Measurements from ENCODE around the gene TTC28.

Gene TTC28

GRCh38 chr22:27959335-27960090 lies 720.1 kb downstream of the TTC28 start:
- DNase-seq: no peak
- no peaks in the 10 kb centered on the region for H3K9me3 Mint-ChIP-seq
- ATAC-seq: no peak
- no peak overlapping the region for H3K27ac Mint-ChIP-seq
- no peaks in the 10 kb centered on the region for H3K4me1 Mint-ChIP-seq
- H3K36me3 Mint-ChIP-seq (ENCODE audit: low read depth): no peaks in the 10 kb centered on the region
- H3K4me3 Mint-ChIP-seq: no peak overlapping the region
- no peaks in the 10 kb centered on the region for H3K27me3 Mint-ChIP-seq

DNA sequence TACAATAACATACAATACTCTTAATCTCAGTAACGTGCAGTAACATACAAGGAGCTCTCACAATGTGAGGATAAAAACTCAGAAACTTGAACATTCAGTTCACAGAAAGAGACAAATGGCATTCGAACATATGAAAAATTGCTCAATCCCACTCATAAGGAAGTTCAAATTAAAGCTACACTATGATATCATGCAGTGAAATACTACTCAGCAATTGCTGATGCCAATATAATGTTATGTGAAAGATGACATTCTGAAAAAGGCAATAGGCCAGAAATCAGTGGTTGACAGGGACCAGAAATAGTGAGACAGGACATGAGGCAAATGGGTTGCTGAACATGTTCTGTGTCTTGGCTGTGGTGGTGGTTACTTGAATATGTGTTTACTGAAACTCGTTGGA lies 726.9 kb downstream of the TTC28 start:
- H3K9me3 Mint-ChIP-seq: no peaks in the 10 kb centered on the region
- ATAC-seq (no peak), DNase-seq (no peak)
- no peak overlapping the region for H3K27ac Mint-ChIP-seq
- H3K4me1 Mint-ChIP-seq: no peaks in the 10 kb centered on the region
- no peaks in the 10 kb centered on the region for H3K27me3 Mint-ChIP-seq
- no peak overlapping the region for H3K4me3 Mint-ChIP-seq
- no peaks in the 10 kb centered on the region for H3K36me3 Mint-ChIP-seq (ENCODE audit: low read depth)

- H3K27ac Mint-ChIP-seq: no peak overlapping the region
- H3K4me3 Mint-ChIP-seq: no peak overlapping the region
- H3K9me3 Mint-ChIP-seq: no peaks in the 10 kb centered on the region
- ATAC-seq (no peak), DNase-seq (no peak)
- no peaks in the 10 kb centered on the region for H3K36me3 Mint-ChIP-seq (ENCODE audit: low read depth)
- H3K4me1 Mint-ChIP-seq: no peaks in the 10 kb centered on the region
- no peaks in the 10 kb centered on the region for H3K27me3 Mint-ChIP-seq
These were observed 727.5 kb downstream of the TTC28 start for GRCh38 chr22:27952091-27952490.

DNA sequence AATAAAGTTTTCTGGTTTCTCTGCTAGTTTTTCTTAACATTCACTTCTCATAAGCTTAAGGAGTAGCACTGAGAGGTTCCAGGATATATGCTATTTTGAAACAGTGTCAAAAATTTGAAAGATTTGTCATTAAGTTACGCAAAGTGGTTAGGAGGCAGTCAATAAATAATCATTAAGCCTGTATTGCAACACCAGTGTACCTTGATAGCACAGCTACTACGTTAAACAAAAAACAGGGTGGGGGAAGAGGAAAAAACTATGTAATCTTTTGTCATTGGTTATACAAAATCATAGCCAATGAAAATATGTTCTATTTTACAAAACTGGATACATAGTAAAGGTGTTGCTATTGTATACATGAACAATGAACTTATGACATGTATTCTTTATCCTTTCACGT lies 730.2 kb downstream of the TTC28 start:
- Mint-ChIP-seq H3K4me3 (no peak overlapping the region), H3K9me3 (no peaks in the 10 kb centered on the region), H3K27ac (no peak overlapping the region), H3K4me1 (no peaks in the 10 kb centered on the region), H3K36me3 (ENCODE audit: low read depth) (no peaks in the 10 kb centered on the region), H3K27me3 (no peaks in the 10 kb centered on the region)
- DNase-seq (no peak), ATAC-seq (no peak)

DNA sequence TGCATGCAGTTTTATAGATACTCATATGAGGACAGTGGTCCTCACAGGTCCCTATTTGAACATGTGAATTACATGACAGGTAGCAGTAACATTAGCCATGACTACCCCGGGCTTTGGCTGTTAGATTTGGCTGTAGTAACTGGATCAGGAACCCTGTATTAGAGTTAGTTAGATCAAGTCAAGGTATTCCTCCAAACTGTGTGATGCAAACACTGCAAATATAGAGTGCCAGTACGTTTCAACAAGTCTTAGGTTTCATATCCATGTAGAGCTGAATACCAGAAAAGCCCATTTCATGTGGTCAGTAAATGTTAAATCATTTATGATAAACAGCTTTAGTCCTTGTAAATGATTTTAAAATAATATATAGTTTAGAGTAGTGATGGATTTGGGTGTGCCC lies 731.1 kb downstream of the TTC28 start:
- no peak for ATAC-seq
- Mint-ChIP-seq H3K9me3 (no peaks in the 10 kb centered on the region), H3K36me3 (ENCODE audit: low read depth) (no peaks in the 10 kb centered on the region), H3K4me1 (no peaks in the 10 kb centered on the region), H3K27me3 (no peaks in the 10 kb centered on the region), H3K27ac (no peak overlapping the region), H3K4me3 (no peak overlapping the region)
- no peak for DNase-seq

DNA sequence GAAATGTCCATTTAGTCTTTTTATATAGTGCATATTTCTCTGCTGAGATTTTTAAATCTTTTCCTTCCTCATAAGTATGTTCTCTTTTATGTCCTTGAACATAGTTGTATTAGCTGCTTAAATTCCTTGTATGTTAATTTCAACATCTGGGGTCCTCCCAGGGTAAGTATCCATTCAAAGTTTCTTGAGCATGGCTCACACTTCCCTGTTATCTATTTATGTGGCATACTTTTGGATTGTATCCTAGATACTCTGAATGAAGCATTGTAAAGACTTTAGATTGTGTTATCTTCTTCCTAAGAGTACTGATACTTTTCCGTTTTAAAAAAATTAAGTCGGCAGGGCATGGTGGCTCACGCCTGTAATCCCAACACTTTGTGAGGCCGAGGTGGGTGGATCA lies 732.2 kb downstream of the TTC28 start:
- no peaks in the 10 kb centered on the region for H3K9me3 Mint-ChIP-seq

DNA sequence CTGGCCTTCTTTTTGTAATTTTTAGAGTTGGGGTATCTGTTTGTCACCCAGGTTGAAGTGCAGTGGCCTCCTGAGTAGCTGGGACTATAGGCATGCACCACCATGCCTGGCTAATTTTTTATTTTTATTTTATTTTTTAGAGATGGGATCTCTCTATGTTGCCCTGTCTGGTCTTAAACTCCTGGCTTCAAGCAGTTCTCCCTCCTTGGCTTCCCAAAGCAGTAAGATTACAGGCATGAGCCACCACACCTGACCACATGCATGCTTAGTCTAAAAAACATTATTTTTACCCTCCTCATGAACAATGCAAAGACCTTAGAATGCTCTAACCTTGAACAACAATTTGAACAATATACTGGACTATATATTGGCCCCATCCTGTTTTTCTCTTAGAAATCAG lies 738.5 kb downstream of the TTC28 start:
- Mint-ChIP-seq H3K36me3 (ENCODE audit: low read depth) (peaks cover 1% of the 10 kb centered on the region), H3K27me3 (no peaks in the 10 kb centered on the region), H3K27ac (no peak overlapping the region), H3K4me1 (no peaks in the 10 kb centered on the region), H3K4me3 (no peak overlapping the region), H3K9me3 (no peaks in the 10 kb centered on the region)
- DNase-seq: no peak
- ATAC-seq: no peak

More for the DNA sequence above, 732.2 kb downstream of the TTC28 start:
- Mint-ChIP-seq H3K4me3 (no peak overlapping the region), H3K27me3 (no peaks in the 10 kb centered on the region), H3K4me1 (no peaks in the 10 kb centered on the region), H3K36me3 (ENCODE audit: low read depth) (no peaks in the 10 kb centered on the region), H3K27ac (no peak overlapping the region)
- DNase-seq: no peak
- no peak for ATAC-seq

- Mint-ChIP-seq H3K4me3 (no peak overlapping the region), H3K9me3 (no peaks in the 10 kb centered on the region), H3K27me3 (no peaks in the 10 kb centered on the region), H3K27ac (no peak overlapping the region), H3K36me3 (ENCODE audit: low read depth) (peaks cover 1% of the 10 kb centered on the region), H3K4me1 (no peaks in the 10 kb centered on the region)
- DNase-seq (no peak), ATAC-seq (no peak)
These were observed 742.2 kb downstream of the TTC28 start for GRCh38 chr22:27937453-27937852.

DNA sequence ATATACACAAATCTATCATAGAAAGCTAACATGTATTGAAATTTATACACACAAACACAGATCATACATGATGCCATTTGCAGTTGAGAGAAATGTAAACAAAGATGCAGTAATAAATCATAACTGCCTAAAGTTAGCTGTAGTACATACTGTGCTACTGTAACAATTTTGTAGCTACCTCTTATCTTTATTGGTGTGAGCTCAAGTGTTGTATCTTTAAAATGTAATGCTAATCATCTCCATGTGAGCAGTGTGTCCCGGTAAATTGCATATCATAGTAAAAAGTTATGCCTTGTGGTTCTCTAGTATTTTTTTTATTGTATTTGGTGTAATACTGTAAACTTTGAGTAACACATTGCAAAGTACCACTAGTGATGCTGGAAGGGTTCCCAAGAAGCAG lies 743.7 kb downstream of the TTC28 start:
- ATAC-seq (no peak), DNase-seq (no peak)
- H3K36me3 Mint-ChIP-seq (ENCODE audit: low read depth): peaks cover 1% of the 10 kb centered on the region
- no peak overlapping the region for H3K4me3 Mint-ChIP-seq
- no peaks in the 10 kb centered on the region for H3K9me3 Mint-ChIP-seq
- H3K4me1 Mint-ChIP-seq: no peaks in the 10 kb centered on the region
- H3K27ac Mint-ChIP-seq: no peak overlapping the region
- no peaks in the 10 kb centered on the region for H3K27me3 Mint-ChIP-seq

DNA sequence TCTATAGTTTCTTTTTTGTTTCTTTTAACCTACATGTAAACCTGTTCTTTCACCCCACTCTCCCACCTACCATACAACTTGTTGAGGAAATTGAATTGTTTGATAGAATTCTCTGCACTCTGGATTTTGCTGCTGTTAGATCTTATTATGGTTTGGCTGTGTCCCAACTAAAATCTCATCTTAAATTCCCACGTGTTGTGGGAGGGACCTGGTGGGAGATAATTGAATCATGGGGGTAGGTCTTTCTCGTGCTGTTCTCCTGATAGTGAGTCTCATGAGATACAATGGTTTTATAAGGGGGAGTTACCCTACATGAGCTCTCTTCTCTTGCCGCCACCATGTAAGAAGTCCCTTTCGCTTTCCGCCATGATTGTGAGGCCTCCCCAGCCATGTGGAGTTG lies 745.6 kb downstream of the TTC28 start:
- H3K9me3 Mint-ChIP-seq: no peaks in the 10 kb centered on the region
- H3K36me3 Mint-ChIP-seq (ENCODE audit: low read depth): peaks cover 1% of the 10 kb centered on the region
- DNase-seq (no peak), ATAC-seq (no peak)
- H3K27me3 Mint-ChIP-seq: no peaks in the 10 kb centered on the region
- no peak overlapping the region for H3K4me3 Mint-ChIP-seq
- no peaks in the 10 kb centered on the region for H3K4me1 Mint-ChIP-seq
- no peak overlapping the region for H3K27ac Mint-ChIP-seq

DNA sequence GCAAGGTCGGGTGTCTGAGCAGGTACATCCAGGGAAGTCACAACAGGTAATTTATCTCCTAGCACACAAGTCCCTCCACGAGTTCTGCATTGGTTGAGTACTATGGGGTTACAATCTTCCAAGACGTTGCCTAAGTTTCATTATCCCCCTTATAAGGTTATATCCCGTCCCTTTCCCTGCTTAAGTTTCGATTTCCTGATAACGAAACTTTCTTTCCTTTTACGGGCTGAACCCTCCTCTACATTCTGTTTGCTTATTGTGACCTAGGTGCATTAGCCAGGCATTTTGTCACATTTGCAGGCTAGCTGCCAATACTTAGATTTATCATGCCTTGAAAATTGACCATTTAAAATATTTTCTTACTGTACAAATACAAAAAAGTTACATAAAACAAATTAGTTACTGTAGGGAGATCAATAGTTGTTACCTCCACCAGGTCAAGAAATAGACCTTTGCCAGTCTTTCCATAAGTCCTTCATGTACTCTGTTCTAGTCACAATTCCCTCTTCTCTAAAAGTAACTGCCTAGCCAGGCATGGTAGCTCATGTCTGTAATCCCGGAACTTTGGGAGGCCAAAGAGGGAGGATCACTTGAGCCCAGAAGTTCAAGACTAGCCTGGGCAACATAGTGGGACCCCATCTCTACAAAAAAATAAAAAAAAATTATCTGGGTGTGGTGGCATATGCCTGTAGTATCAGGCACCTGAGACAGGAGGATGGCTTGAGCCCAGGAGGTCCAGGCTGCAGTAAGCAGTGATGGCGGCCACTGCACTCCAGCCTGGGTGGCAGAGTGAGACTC lies 746.3 kb downstream of the TTC28 start:
- ATAC-seq (no peak), DNase-seq (no peak)
- H3K27me3 Mint-ChIP-seq: no peaks in the 10 kb centered on the region
- no peak overlapping the region for H3K4me3 Mint-ChIP-seq
- no peak overlapping the region for H3K27ac Mint-ChIP-seq
- H3K9me3 Mint-ChIP-seq: no peaks in the 10 kb centered on the region
- H3K36me3 Mint-ChIP-seq (ENCODE audit: low read depth): peaks cover 1% of the 10 kb centered on the region
- H3K4me1 Mint-ChIP-seq: no peaks in the 10 kb centered on the region

GRCh38 chr22:27930331-27931060 lies 749.1 kb downstream of the TTC28 start:
- Mint-ChIP-seq H3K36me3 (ENCODE audit: low read depth) (peaks cover 1% of the 10 kb centered on the region), H3K4me3 (no peak overlapping the region), H3K27me3 (no peaks in the 10 kb centered on the region), H3K4me1 (peaks cover 12% of the 10 kb centered on the region), H3K27ac (no peak overlapping the region), H3K9me3 (no peaks in the 10 kb centered on the region)
- DNase-seq (no peak), ATAC-seq (no peak)
